CD14-positive monocyte (primary cell): ENCODE measurements around the gene GRN. TPM values are rescaled to one million over a fixed set of nuclear protein-coding genes. Genes with fewer than 3 reads are reported as not detected.

ENCODE experiments used
- DNase-seq, 3 donors: peaks; one replicate each; pipeline ENCODE4 v3.0.0-alpha.2; 2011 to 2022
- H2AFZ ChIP-seq: 2 replicates; pipeline ENCODE4 v1.6.0; 2012; ENCODE audit warnings: mild to moderate bottlenecking, low read depth, low read length, inconsistent platforms; ENCODE audit not compliant: insufficient read depth, poor library complexity, severe bottlenecking
- H3K27ac ChIP-seq, 2 donors: 1 replicate in 1 of 2; 2 replicates in 1 of 2; pipeline ENCODE4 v1.5.1; 2012 to 2013; ENCODE audit warnings: low read length in 2 of 2, control low read depth in 1 of 2, inconsistent platforms in 1 of 2, low read depth in 1 of 2, mild to moderate bottlenecking in 1 of 2
- H3K27me3 ChIP-seq, 2 donors: one replicate each; pipeline versions ENCODE4 v1.6.0 to v1.6.1; 2011 to 2013; ENCODE audit warnings: low read length in 2 of 2; ENCODE audit not compliant: control insufficient read depth in 2 of 2, insufficient read depth in 2 of 2
- H3K36me3 ChIP-seq, 2 donors: replicated peaks in 1 of 2; 1 replicate in 1 of 2; 2 replicates in 1 of 2; pipeline versions ENCODE4 v1.5.1 to v1.6.1; 2012 to 2013; ENCODE audit warnings: low read length in 2 of 2, control low read depth in 1 of 2, inconsistent platforms in 1 of 2, mild to moderate bottlenecking in 1 of 2; ENCODE audit not compliant: insufficient read depth in 2 of 2, control insufficient read depth in 1 of 2
- H3K4me1 ChIP-seq, 2 donors: 1 replicate in 1 of 2; 2 replicates in 1 of 2; pipeline versions ENCODE4 v1.5.1 to v1.6.1; 2012 to 2013; ENCODE audit warnings: low read length in 2 of 2, control low read depth in 1 of 2, inconsistent platforms in 1 of 2, mild to moderate bottlenecking in 1 of 2, moderate library complexity in 1 of 2; ENCODE audit not compliant: insufficient read depth in 2 of 2, control insufficient read depth in 1 of 2
- H3K4me2 ChIP-seq: replicated peaks from 2 replicates; pipeline ENCODE3; 2012; ENCODE audit warnings: low read length, moderate library complexity, mild to moderate bottlenecking; ENCODE audit not compliant: poor library complexity, severe bottlenecking; ENCODE audit errors: extremely low read depth
- H3K4me3 ChIP-seq, 3 experiments: fragments of 200-600 bp in 1 of 3; sonication (generic) in 1 of 3; replicated peaks in 1 of 3; 1 replicate in 2 of 3; 2 replicates in 1 of 3; pipeline ENCODE4 v1.5.1; 2011 to 2013; ENCODE audit warnings: low read length in 3 of 3, mild to moderate bottlenecking in 3 of 3, control low read depth in 2 of 3, low read depth in 2 of 3, inconsistent platforms in 1 of 3, moderate library complexity in 1 of 3
- H3K79me2 ChIP-seq: 2 replicates; pipeline ENCODE4 v1.6.0; 2012; ENCODE audit warnings: mild to moderate bottlenecking, control low read depth, inconsistent platforms, low read length, moderate library complexity; ENCODE audit not compliant: insufficient read depth
- H3K9ac ChIP-seq: 2 replicates; pipeline ENCODE4 v1.6.0; 2017; ENCODE audit warnings: low read length, mild to moderate bottlenecking; ENCODE audit not compliant: insufficient read depth, poor library complexity, severe bottlenecking
- H3K9me3 ChIP-seq, 2 donors: replicated peaks in 1 of 2; 1 replicate in 1 of 2; 2 replicates in 1 of 2; pipeline versions ENCODE4 v1.5.1 to v1.6.1; 2012 to 2013; ENCODE audit warnings: low read length in 2 of 2, control low read depth in 1 of 2; ENCODE audit not compliant: control insufficient read depth in 1 of 2, insufficient read depth in 1 of 2
- H4K20me1 ChIP-seq: 2 replicates; pipeline ENCODE4 v1.6.0; 2012; ENCODE audit warnings: mild to moderate bottlenecking, low read length, control low read depth, moderate library complexity; ENCODE audit not compliant: insufficient read depth
- H3K27ac Mint-ChIP-seq, 7 donors: one replicate each; pipeline ENCODE4 v1.8.0; 2020; ENCODE audit warnings: mild to moderate bottlenecking in 7 of 7, mixed read lengths in 7 of 7, moderate library complexity in 6 of 7, inconsistent platforms in 2 of 7
- H3K27me3 Mint-ChIP-seq, 3 donors: one replicate each; pipeline ENCODE4 v1.8.0; 2021 to 2022; ENCODE audit warnings: low read depth in 3 of 3, mild to moderate bottlenecking in 3 of 3, mixed read lengths in 3 of 3, moderate library complexity in 3 of 3, inconsistent platforms in 1 of 3
- H3K36me3 Mint-ChIP-seq, 2 donors: one replicate each; pipeline ENCODE4 v1.8.0; 2020; ENCODE audit warnings: mixed read lengths in 2 of 2, inconsistent platforms in 1 of 2, mild to moderate bottlenecking in 1 of 2
- H3K4me1 Mint-ChIP-seq: one replicate; pipeline ENCODE4 v1.8.0; 2020; ENCODE audit warnings: mild to moderate bottlenecking, mixed read lengths
- H3K4me3 Mint-ChIP-seq, 2 donors: one replicate each; pipeline ENCODE4 v1.8.0; 2020; ENCODE audit warnings: mild to moderate bottlenecking in 2 of 2, mixed read lengths in 2 of 2, moderate library complexity in 1 of 2
- H3K9me3 Mint-ChIP-seq, 7 donors: one replicate each; pipeline ENCODE4 v1.8.0; 2020 to 2022; ENCODE audit warnings: mixed read lengths in 7 of 7, mild to moderate bottlenecking in 6 of 7, moderate library complexity in 6 of 7, inconsistent platforms in 2 of 7
- CTCF ChIP-seq: fragments of 200-600 bp; IDR thresholded peaks from one replicate; pipeline ENCODE4 v1.8.0; 2022; ENCODE audit warnings: antibody characterized with exemption, mild to moderate bottlenecking
- WGBS: methylation state at CpG from one replicate; pipeline ENCODE4 v1.1.5; 2013; ENCODE audit warnings: missing lambda C conversion rate; ENCODE audit not compliant: insufficient coverage; 5-methylcytosine and 5-hydroxymethylcytosine counted together
- intact Hi-C, 2 donors: fragments of 100-400 bp; cut with micrococcal nuclease; formaldehyde crosslinking; loops; one replicate each; pipeline versions ENCODE4 v1.15.0 to v1.15.1; 2023
- polyA plus RNA-seq, 3 donors: library from polyadenylated mRNA; depleted of rRNA in 1 of 3; unstranded in 2 of 3; stranded (reverse) in 1 of 3; fragments of 300-500 nt in 2 of 3; fragments of >200 nt in 1 of 3; fragmentation: Illumina TruSeq in 2 of 3; gene quantifications; 1 replicate in 2 of 3; 2 replicates in 1 of 3; pipeline ENCODE4 v1.2.3, GENCODE V29; 2012 to 2021

The GRN gene
- polyA plus RNA-seq, 3 donors: 1,303 to 1,960 (median 1,361) TPM

- Mint-ChIP-seq H3K9me3 (peaks cover 0 to 2% (median 0%) of the 10 kb centered on the region in 7 donors), H3K4me1 (no peaks in the 10 kb centered on the region), H3K36me3 (no peaks in the 10 kb centered on the region), H3K27ac (no peak overlapping the region), H3K4me3 (no peak overlapping the region), H3K27me3 (peaks cover 19 to 41% (median 31%) of the 10 kb centered on the region in 3 donors)
- intact Hi-C loops: no loop called here
- no peaks in the 10 kb centered on the region for H3K9me3 ChIP-seq
- no peak overlapping the region for H2AFZ ChIP-seq
- DNase-seq: no peak
- peaks cover 0 to 16% of the 10 kb centered on the region in 2 donors for H3K27me3 ChIP-seq
- H3K9ac ChIP-seq: no peak overlapping the region
- H4K20me1 ChIP-seq: no peaks in the 10 kb centered on the region
- H3K36me3 ChIP-seq: no peaks in the 10 kb centered on the region
- H3K79me2 ChIP-seq: no peaks in the 10 kb centered on the region
- H3K4me1 ChIP-seq: no peaks in the 10 kb centered on the region
- no peak overlapping the region for H3K4me3 ChIP-seq
- H3K27ac ChIP-seq: no peak overlapping the region
- no peak overlapping the region for H3K4me2 ChIP-seq
- no peak for TF ChIP-seq CTCF
- 59% methylated on average over 7 of the region's 22 CpGs for WGBS
Measured at GRCh38 chr17:44375196-44376017, 30.3 kb downstream of the GRN start.

GRCh38 chr17:44376124-44376523 lies 31.0 kb downstream of the GRN start:
- no peaks in the 10 kb centered on the region for H3K36me3 Mint-ChIP-seq
- H3K27me3 Mint-ChIP-seq: peaks cover 14 to 34% (median 24%) of the 10 kb centered on the region in 3 donors

More at GRCh38 chr17:44376124-44376523, 31.0 kb downstream of the GRN start:
- intact Hi-C loops: no loop called here
- Histone ChIP-seq H3K9ac (no peak overlapping the region), H3K4me2 (no peak overlapping the region), H3K4me1 (no peaks in the 10 kb centered on the region), H3K27me3 (peaks cover 0 to 9% of the 10 kb centered on the region in 2 donors), H3K36me3 (no peaks in the 10 kb centered on the region), H4K20me1 (no peaks in the 10 kb centered on the region), H3K79me2 (no peaks in the 10 kb centered on the region), H3K4me3 (no peak overlapping the region), H3K27ac (no peak overlapping the region), H2AFZ (no peak overlapping the region), H3K9me3 (no peaks in the 10 kb centered on the region)
- Mint-ChIP-seq H3K4me1 (no peaks in the 10 kb centered on the region), H3K9me3 (peaks cover 0 to 2% (median 0%) of the 10 kb centered on the region in 7 donors), H3K27ac (peak overlapping the region in 1 of 7 donors; percentile 36), H3K4me3 (no peak overlapping the region)
- 100% methylated on average over 3 of the region's 5 CpGs for WGBS
- no peak for DNase-seq
- peak; percentile 52 for TF ChIP-seq CTCF
